GM08714 (cell line): ENCODE measurements around the gene DCT.
"Not testable (repeated sequence)": the region's sequence is repeated elsewhere in the genome, so short reads cannot be mapped to it uniquely, and the experiment has no call there.

ENCODE experiments used
- H3K4me3 ChIP-seq: fragments of 200-500 bp; sonication (Bioruptor generic); 2 replicates; pipeline ENCODE4 v1.5.1; 2014; ENCODE audit warnings: mild to moderate bottlenecking, low read length, inconsistent platforms
- ZNF274 ChIP-seq: IDR thresholded peaks from 2 replicates; pipeline ENCODE4 v1.6.1; 2012; ENCODE audit warnings: mild to moderate bottlenecking, low read depth, low read length

The DCT gene

DNA sequence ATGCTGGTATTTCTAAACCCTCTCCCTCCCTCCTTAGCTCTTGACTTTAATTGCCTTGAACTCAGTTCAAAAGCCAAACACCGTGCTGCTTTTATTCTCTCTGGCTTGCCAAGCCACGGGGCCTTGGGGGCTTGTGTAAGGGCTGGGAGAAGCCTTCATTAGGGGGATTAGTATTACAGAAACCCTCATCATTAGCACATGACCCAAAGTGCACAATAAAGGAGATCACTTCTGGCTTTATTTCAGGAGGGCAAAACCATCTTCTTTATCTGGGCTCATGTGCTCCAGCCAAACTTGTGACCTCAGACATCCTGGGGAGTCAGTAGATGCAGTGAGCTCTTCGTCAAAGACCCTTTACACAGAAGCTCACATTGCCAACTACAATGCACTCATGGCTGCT lies at the start of gene DCT:
DCT (minus strand) TSS at position 67 of the 400 bp plus-strand sequence. CDS start 427 bp downstream, outside the sequence.
- no peak within 1 kb of the TSS for H3K4me3 ChIP-seq
- TF ChIP-seq ZNF274 = no peak

DNA sequence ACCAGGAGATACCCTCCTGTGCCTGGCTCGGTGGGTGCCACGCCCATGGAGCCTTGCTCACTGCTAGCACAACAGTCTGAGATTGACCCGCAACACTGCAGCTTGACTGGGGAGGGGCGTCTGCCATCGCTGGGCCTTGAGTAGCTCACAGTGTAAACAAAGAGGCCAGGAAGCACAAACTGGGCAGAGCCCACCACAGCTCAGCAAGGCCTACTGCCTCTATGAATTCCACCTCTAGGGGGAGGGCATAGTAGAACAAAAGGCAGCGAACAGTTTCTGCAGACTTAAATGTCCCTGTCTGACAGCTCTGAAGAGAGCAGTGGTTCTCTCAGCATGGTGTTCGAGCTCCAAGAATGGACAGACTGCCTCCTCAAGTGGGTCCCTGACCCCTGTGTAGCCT lies 47.5 kb upstream of the DCT start:
- H3K4me3 ChIP-seq = not testable (repeated sequence)

DNA sequence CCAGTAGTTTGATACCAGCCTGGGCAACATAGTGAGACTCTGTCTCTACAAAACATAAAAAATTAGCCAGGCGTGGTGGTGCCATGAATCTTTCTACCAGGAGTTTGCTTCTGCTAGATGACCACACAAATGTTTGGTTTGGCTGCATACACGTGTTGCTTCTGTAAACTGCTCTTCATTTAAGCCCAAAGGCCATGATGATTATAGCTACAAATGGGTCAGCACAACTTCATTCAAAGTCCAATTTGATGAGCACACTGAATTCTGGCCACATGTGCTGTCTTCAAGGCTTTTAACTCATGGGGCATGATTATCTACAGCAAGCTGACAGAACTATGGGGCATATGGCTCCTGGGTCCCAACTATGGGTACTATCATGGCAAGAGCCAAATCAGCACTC lies 46.3 kb upstream of the DCT start:
- H3K4me3 ChIP-seq = no peak overlapping the region
- TF ChIP-seq ZNF274 = no peak

DNA sequence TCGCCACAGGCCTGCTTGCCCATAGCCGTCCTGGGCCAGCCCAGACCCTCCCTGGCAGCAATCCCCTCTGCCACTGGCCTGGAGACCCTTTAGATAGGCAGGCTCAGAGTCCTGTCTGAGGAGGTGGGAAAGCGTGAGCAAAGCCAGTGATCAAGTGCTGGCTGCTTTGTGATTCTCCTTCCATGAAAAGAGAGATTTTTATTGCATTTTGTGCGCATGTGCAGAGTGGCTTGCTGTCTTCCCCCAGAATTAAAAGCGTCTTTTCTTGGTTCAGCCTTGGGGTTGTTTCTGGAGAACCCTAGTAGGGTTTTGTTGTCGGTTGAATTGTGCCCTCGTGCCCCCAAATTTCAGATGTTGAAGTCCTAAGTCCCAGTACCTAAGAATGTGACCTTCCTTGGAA lies 44.9 kb upstream of the DCT start:
- H3K4me3 ChIP-seq = no peak overlapping the region
- TF ChIP-seq ZNF274 = no peak

DNA sequence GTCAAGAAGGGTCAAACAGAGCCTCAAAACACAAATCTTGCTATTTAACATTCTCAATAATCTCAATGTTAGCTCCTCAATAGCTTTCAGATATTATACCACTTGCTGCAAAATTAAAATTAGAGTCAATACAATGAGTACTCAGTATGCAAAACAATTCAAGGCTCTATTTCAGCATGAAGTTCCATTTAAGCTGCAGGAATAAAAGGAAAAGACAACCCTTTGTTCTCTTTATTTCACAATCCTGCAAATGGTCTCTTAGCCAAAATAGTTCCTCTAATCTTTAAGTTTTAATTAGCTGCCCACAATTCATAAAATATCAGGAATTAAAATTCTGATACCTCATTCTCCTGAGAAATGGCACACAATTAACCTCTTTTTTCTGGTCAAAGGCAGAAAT lies 40.5 kb upstream of the DCT start:
- H3K4me3 ChIP-seq = no peak overlapping the region
- no peak for TF ChIP-seq ZNF274

DNA sequence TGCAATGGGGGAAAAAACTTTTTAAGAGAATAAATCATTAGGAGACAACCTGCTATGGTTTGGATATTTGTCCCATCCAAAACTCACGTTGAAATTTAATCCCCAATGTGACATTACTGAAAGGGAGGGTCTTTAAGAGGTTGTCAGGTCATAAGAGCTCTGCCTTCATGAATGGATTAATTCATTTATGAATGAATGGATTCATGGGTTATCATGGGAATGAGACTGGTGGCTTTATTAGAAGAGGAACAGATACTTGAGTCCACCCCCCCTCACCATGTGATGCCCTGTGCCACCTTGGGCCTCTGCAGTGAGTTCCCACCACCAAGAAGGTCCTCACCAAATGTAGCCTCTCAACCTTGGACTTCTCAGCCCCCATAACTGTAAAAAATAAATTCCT lies 37.0 kb upstream of the DCT start:
- no peak overlapping the region for H3K4me3 ChIP-seq
- TF ChIP-seq ZNF274 = no peak

DNA sequence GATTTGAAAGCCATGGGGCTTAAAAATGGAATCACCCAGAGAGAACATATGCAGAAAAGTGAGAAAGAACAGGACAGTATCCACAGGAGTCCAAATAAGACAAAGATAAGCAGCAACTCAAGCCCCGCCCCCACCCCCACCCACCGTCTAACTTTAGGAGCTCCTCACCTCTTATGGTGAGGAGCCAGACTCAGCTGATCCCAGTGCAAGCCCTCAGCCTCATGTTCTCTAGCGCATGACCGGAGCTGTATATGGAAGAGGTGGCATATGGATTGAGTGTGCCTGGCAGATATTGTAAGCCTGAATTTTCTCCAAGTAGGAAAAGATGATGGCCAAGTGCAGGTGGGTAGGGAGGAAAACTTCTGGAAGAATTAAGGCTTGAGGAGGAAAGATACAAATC lies 36.4 kb upstream of the DCT start:
- no peak for TF ChIP-seq ZNF274

DNA sequence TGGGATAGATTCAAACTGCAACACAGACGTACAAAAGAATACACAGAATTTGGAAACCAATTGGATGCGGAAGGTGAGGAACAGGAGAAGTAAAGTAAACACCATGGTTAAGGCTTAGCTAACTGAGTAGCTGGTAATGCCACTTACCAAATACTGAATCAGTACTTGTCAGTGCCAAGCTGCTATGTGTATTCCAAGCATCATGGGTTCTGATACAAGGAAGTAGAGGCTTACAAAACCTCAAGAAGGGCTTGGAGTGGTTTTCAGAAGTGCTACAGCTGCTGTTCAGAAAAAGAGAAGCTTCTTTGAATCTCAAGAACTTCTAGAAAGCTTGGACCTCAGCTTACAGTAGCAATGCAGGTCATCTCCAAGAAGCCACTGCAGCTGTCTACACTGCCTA lies 35.9 kb upstream of the DCT start:
- no peak for TF ChIP-seq ZNF274
- H3K4me3 ChIP-seq = no peak overlapping the region

More for the DNA sequence above, 36.4 kb upstream of the DCT start:
- no peak overlapping the region for H3K4me3 ChIP-seq

DNA sequence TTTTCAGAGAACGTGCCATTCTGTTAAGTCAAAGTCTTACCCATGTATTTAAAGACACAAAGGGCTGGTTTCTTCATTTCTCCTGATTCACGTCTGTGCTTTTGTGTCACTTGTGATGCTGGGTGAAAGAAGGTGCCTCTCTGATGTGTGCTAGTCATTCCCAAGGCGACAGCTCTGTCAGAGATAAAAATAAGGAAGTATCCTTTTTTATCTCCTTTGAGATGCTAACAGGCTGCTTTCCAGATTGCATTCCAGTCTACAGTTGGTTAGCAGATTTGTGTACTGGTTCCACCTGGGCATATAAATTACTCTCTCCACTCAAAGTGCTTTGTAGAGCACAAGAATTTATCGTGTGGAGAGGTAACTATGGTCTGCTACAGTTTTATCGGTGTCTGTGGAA lies 33.5 kb upstream of the DCT start:
- no peak overlapping the region for H3K4me3 ChIP-seq
- TF ChIP-seq ZNF274 = no peak

DNA sequence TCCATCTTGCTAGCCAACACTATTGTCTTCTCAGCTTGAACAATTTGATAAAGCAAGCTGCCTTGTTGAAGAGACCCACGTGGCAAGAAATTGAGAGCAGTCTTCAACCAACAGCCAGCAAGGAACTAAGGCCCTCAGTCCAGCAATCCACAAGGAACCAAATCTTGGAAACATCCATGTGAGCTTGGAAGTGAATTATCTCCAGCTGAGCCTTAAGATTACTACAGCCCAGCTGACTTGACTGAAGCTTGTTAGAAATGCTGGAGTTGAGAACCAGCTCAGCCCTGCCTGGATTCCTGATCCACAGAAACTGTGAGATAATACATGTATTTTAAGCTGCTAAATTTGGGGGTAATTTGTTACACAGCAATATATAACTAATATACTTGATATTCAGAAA lies 26.2 kb upstream of the DCT start:
- H3K4me3 ChIP-seq = no peak overlapping the region
- no peak for TF ChIP-seq ZNF274

DNA sequence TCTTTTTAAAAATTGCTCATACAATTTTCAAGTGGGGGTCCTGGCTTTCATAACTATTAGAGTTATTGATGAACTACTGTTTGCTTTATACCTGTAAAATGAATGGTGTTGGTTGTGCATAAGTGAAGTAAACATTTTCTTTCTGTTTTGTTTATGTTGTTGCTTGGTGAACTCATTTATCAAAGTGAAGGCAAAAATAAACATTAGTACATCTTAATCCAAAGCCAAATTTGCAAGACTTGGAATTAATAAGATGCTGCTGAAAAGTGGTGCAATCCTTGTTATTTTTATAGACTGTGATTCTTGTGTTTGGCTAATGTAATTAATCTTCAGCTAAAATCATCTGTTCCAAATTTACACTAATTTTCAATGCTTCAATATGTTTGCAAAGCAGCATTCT lies 24.4 kb upstream of the DCT start:
- TF ChIP-seq ZNF274 = no peak
- H3K4me3 ChIP-seq = no peak overlapping the region

DNA sequence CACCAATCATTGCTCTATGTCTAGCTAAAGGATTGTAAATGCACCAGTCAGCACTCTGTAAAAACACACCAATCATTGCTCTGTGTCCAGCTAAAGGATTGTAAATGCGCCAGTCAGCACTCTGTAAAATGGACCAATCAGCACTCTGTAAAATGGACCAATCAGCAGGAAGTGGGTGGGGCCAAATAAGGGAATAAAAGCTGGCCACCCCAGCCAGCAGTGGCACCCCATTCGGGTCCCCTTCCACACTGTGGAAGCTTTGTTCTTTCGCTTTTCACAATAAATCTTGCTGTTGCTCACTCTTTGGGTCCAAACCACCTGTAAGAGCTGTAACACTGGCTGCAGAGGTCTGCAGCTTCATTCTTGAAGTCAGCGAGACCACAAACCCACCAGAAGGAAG lies 19.3 kb upstream of the DCT start:
- not testable (repeated sequence) for H3K4me3 ChIP-seq

DNA sequence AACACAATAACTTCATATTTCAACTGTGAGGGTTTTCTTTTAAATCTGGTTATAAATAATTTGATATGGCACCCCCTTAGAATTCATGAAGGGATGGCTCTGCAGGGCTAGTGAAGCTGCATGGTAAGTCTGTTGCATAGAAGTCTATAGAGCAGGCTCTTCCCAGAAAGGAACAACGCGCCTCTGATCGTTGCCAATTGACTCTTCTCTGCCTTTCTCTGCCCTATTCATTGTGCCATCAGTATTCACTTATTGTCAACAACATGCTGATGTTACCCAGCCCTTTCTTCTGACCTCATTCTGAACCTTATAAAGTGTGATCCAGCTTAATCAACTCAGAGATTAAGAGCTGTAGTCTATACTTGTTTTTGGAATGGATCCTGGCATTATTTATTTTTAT lies 16.3 kb upstream of the DCT start:
- TF ChIP-seq ZNF274 = no peak
- H3K4me3 ChIP-seq = no peak overlapping the region

DNA sequence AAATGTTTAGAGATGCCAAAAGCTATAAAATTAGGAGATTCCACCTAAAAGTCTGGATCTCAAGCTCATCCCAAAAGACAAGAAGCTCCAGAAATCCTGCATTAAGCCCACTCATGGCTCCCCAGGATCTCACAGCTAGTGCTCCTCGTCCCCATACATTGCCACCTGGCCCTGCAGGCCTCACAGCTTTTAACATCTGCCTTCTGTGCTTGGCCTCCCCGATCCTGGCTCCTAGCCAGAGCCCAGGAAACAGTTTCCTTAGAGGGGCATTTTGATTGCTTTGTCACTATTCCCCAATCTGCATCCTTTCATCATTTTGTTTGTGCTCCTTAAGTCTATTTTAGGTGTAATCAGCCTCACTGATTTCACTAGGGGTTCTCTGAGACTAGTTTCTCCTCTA lies 14.5 kb upstream of the DCT start:
- H3K4me3 ChIP-seq = no peak overlapping the region
- no peak for TF ChIP-seq ZNF274

DNA sequence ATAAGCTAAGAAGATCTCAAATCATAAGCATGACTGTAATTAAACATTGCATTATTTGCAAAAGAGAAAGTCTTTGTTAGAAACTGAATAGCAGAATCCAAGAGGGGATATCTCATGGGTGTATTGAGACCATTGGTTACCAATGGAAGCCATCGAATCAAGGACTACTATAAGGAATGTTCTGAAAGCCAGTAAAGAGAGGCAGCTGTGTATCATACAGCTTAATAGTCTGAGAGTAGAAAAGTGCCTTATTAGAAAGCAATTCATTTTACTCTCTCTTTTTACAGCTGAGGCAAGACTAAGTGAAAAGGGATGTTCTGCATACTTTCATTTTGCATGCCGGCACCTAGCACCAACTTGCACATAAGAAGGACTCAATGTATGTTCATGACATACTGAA lies 7.6 kb upstream of the DCT start:
- no peak for TF ChIP-seq ZNF274
- H3K4me3 ChIP-seq = no peak overlapping the region

DNA sequence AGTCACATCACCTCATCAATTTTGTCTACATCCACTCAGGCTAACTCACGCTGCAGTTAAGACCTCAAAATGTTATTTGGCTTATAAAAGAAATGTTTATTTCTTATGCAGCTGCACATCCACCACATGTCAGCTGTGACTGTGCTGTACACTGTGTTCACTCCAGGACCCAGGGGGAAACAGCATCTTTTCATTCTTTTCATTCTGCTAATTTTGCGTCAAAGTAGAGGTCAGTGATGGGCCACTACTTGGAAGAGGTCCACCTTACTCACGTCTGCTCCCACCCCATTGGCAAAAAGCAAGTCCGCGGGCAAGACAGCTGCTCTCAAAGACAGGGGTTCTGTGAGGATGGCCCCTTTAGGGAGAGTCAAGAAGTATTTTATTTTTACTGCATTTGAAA lies 4.5 kb upstream of the DCT start:
- no peak overlapping the region for H3K4me3 ChIP-seq
- TF ChIP-seq ZNF274 = no peak

DNA sequence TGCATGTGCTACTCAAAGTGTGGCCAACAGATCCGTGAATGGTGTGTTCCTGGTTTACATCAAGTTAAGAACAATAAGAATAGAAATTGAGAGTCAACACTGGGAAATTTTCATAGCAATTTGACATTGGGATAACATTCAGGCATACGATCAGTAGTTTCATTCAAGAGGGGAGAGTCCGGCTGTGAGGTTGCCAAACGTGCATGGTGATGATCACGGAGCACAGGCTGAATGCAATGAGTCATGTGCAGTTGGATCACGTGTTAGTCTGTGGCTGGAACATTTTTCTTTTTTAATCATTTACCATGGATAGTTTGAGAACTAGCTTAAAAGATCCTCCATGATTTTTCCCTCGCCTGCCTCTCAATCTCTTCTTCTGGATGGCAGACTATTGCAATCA lies 2.5 kb upstream of the DCT start:
- H3K4me3 ChIP-seq = no peak overlapping the region
- no peak for TF ChIP-seq ZNF274
